ENCODE measurements around the gene CD300LF. TPM values are rescaled to one million over a fixed set of nuclear protein-coding genes. Genes with fewer than 3 reads are reported as not detected.

CD300LF gene
- total RNA-seq, 2 experiments from 2014 or later = not detected

DNA sequence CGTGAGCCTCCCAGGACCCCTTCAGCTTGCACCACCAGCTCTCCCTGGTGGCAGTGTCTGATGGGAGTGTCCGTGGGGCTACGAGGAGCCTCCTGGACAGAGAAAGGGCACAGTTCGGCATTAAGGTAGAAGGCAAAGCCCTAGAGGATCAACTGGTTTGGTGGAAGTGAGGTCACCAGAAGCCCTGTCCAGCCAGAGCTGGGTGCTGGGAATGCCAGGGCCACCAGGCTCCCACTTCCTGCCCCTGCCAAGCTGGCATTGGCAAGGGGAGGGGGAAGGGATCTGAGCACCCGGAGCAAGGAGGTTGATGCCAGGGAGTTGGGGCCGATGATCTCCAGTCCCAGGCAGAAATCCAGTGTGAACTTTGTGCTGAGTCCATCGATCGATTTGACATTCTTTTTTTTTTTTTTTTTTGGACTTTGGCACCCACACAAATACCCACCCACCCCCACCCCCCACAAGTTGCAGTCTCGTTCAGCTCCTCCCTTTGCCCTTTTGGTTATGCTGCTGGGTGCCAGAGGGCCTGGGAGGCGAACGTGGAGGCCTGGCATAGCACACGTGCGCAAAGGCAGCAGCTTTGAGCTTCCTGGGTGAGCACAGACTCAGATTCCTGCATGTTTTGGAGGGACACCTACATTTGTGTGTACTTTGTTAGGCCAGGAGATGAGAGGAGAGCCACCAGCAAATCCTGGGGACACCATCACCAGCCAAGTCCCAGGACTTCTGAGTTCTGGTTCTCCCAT, 37.8 kb upstream of the CD300LF start:
- peak overlapping the region; percentile 95 for H3K27ac Mint-ChIP-seq
- no peak for DNase-seq
- H3K36me3 Mint-ChIP-seq = peaks cover 30% of the 10 kb centered on the region
- H3K27me3 Mint-ChIP-seq = no peaks in the 10 kb centered on the region
- peaks cover 55% of the 10 kb centered on the region for H3K4me1 Mint-ChIP-seq
- no peaks in the 10 kb centered on the region for H3K9me3 Mint-ChIP-seq
- H3K4me3 Mint-ChIP-seq = peak overlapping the region; percentile 100

DNA sequence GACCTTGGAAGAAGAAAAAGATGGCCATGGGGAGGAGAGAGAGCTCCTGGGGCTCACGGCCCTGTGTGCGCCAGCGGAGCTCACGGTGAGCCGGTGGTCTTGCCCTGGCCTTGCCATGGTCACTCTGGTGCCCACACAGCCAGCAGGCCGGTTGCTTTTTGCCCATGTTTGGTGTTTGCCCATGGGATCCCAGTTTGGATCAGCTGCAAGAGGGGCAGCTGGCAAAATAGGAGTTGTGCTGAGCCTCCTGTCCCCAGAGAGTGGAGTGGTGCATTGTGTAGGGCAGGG, 37.3 kb upstream of the CD300LF start:
- peaks cover 28% of the 10 kb centered on the region for H3K36me3 Mint-ChIP-seq
- DNase-seq = no peak
- no peaks in the 10 kb centered on the region for H3K9me3 Mint-ChIP-seq
- H3K4me1 Mint-ChIP-seq = peaks cover 50% of the 10 kb centered on the region
- H3K27me3 Mint-ChIP-seq = no peaks in the 10 kb centered on the region
- H3K4me3 Mint-ChIP-seq = peak overlapping the region; percentile 100
- peak overlapping the region; percentile 95 for H3K27ac Mint-ChIP-seq

DNA sequence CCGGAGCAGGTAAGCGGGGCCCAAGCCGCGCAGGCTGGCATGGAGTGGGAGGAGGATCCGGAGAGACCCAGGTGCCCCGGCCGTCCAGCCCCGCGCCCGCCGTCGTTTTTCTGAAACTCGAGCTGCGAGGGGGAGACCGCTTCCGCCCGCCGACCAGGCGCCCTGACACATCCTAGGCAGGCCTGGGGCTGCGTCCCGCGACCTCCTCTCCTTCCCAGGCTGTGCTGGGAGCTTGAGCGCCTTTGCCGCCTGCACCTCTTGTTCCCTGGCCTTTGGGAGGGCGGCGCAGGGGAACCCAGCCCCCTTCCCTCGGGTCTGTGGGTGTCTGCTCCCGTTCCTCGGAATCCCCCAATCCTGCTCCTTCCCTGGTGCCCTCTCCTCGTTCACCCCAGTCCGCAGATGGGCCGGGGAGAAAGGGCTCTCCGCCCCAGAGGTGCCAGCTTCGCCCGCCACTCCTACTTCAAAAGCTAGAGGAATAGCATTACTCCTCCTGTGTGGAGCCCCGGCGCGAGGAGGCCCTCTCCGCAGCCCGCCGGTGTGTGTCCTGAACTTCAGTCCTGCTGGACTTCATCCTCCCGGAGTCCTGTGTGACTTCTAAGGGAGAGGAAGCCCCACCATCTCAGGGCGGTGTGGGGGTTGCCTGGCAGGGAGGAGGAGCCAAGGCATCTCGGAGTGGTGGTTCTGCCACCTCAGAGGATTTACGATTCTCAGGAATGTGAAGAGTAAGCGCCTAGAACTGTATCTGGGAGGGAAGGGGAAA, 36.7 kb upstream of the CD300LF start:
- DNase-seq = peak; percentile 64

DNA sequence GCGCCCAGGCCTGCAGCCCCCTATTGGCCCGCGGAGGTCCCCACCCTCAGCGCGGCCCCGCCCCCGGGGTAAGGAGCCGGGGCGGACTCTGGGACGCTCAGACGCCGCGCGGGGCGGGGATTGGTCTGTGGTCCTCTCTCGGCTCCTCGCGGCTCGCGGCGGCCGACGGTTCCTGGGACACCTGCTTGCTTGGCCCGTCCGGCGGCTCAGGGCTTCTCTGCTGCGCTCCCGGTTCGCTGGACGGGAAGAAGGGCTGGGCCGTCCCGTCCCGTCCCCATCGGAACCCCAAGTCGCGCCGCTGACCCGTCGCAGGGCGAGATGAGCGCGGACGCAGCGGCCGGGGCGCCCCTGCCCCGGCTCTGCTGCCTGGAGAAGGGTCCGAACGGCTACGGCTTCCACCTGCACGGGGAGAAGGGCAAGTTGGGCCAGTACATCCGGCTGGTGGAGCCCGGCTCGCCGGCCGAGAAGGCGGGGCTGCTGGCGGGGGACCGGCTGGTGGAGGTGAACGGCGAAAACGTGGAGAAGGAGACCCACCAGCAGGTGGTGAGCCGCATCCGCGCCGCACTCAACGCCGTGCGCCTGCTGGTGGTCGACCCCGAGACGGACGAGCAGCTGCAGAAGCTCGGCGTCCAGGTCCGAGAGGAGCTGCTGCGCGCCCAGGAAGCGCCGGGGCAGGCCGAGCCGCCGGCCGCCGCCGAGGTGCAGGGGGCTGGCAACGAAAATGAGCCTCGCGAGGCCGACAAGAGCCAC, 36.0 kb upstream of the CD300LF start, which contains the start of gene NHERF1:
Gene NHERF1 (plus strand): TSS at position 100 of the 750 bp plus-strand sequence. CDS start 219 bp downstream, at position 319.
- Mint-ChIP-seq H3K4me3 (peak within 1 kb of the TSS; percentile 100), H3K4me1 (peaks cover 50% of the 10 kb centered on the region), H3K27ac (peak within 1 kb of the TSS; percentile 95), H3K27me3 (no peaks in the 10 kb centered on the region), H3K36me3 (peaks cover 28% of the 10 kb centered on the region), H3K9me3 (peaks cover 3% of the 10 kb centered on the region)
- DNase-seq = peak; percentile 70

More for the DNA sequence above, 36.7 kb upstream of the CD300LF start:
- Mint-ChIP-seq H3K4me1 (peaks cover 50% of the 10 kb centered on the region), H3K27ac (peak overlapping the region; percentile 95), H3K9me3 (no peaks in the 10 kb centered on the region), H3K36me3 (peaks cover 28% of the 10 kb centered on the region), H3K27me3 (no peaks in the 10 kb centered on the region), H3K4me3 (peak overlapping the region; percentile 100)

DNA sequence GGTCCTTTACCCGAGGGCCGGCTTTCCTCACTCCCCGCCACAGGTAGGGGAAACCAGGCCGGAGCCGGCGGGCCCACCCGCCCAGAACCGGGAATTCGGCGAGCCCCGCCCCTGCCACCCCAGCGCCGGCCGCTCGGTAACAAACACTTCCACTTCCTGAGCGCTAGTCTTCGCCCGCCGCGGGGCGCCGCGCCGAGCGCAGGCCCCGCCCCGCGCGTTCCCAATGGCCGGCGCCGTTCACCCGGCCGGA, 35.5 kb upstream of the CD300LF start:
- peaks cover 50% of the 10 kb centered on the region for H3K4me1 Mint-ChIP-seq
- H3K36me3 Mint-ChIP-seq = peaks cover 28% of the 10 kb centered on the region
- H3K27me3 Mint-ChIP-seq = no peaks in the 10 kb centered on the region
- DNase-seq = peak; percentile 98
- H3K9me3 Mint-ChIP-seq = peaks cover 4% of the 10 kb centered on the region
- peak overlapping the region; percentile 68 for H3K4me3 Mint-ChIP-seq
- H3K27ac Mint-ChIP-seq = peak overlapping the region; percentile 62

DNA sequence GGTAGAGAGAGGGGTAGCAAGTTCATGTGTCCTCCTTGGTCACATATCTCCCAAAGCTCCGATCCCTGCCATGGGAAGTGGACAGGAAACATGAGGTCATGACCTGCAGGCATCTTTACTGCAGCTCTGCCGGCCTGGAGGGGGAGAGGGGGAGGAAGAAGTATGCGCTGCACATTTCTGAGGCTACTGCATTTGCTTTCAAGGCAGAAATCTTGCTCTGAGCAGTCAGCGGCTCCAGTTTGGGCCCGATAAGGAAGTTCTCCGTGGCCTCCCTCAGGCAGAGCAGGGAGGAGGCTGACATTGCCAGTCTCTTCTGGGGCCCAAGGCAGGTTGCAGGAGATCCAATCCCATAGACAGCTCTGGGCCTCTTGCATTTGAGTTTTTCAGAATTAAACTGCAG, 34.2 kb upstream of the CD300LF start:
- no peaks in the 10 kb centered on the region for H3K27me3 Mint-ChIP-seq
- H3K27ac Mint-ChIP-seq = peak overlapping the region; percentile 30
- peaks cover 17% of the 10 kb centered on the region for H3K36me3 Mint-ChIP-seq
- H3K4me1 Mint-ChIP-seq = peaks cover 51% of the 10 kb centered on the region
- no peak for DNase-seq
- peaks cover 4% of the 10 kb centered on the region for H3K9me3 Mint-ChIP-seq
- peak overlapping the region; percentile 68 for H3K4me3 Mint-ChIP-seq

DNA sequence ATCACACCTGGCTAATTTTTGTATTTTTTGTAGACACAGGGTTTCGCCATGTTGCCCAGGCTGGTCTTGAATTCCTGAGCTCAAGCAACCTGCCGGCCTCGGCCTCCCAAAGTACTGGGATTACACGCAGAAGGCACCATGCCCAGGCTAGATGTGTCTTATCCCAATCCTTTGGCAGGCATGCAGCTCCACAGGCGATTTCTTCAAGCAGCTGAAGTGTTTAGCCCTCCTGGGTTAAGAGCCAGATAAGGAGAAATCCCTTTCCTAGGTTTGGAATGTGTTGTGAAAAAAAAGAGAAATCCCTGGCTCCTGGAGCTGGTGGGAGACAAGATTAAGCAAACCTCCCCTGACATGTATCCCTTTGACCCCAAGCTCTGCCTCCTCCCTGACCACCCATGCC, 33.7 kb upstream of the CD300LF start:
- Mint-ChIP-seq H3K36me3 (peaks cover 17% of the 10 kb centered on the region), H3K27ac (peak overlapping the region; percentile 30), H3K4me1 (peaks cover 52% of the 10 kb centered on the region), H3K9me3 (peaks cover 4% of the 10 kb centered on the region), H3K27me3 (no peaks in the 10 kb centered on the region), H3K4me3 (no peak overlapping the region)
- DNase-seq = no peak

DNA sequence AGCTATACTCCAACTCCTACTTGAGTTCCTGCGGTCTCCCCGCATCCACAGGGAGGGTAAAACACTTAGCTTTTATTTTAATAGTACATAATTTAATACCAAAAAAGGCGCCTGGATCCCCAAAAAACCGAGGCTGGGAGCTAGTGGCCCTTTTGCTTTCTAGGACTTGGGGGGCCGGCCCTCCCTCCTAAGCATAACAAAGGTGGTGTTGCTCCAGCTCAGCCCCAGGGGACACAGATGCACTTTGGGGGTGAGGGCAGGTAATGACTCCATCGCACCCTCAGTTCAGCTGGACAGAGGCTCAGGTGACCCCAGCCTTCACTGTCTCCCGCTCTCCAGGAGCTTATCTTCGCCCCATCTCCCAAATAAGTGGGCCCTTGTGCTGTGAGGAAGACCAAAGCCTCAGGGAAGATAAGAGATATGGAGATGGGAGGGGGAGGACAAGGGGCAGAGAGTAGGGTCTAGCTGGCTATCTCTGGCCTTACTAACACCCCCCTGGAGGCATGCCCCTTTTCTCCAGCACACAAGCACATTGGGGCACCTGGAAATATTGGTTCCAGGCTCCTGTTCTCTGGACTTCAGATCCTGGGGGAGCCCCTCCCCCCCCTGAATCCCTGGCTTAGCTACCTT, 32.9 kb upstream of the CD300LF start:
- no peak for DNase-seq
- H3K27me3 Mint-ChIP-seq = no peaks in the 10 kb centered on the region
- no peak overlapping the region for H3K4me3 Mint-ChIP-seq
- H3K27ac Mint-ChIP-seq = no peak overlapping the region
- H3K9me3 Mint-ChIP-seq = peaks cover 4% of the 10 kb centered on the region
- peaks cover 10% of the 10 kb centered on the region for H3K36me3 Mint-ChIP-seq
- peaks cover 52% of the 10 kb centered on the region for H3K4me1 Mint-ChIP-seq

DNA sequence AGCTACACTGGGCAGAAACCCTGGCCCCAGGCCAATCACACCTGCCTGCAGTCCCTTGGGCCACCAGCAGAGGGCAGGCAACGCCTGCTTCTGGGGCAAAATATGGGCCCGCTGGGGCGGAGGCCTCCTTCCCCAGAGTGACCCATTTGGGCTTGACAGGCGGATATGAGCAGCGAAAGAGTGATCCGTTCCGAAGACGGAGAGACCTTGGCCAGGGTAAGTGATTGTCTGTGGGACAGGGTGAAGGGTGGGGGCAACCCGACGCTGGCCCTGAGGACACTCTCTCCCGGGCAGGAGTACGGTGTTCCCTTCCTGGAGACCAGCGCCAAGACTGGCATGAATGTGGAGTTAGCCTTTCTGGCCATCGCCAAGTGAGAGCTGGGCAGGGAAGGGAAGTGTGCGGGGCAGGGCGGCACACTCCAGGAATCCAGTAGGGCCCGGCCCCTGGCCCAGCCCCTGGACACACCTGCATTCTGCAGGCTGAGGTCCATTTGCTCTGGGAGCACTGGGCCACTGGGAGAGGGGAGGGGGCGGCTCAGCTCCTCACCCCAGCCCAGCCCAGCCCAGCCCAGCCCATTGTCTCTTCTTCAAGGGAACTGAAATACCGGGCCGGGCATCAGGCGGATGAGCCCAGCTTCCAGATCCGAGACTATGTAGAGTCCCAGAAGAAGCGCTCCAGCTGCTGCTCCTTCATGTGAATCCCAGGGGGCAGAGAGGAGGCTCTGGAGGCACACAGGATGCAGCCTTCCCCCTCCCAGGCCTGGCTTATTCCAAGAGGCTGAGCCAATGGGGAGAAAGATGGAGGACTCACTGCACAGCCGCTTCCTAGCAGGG, 32.2 kb upstream of the CD300LF start:
- peaks cover 4% of the 10 kb centered on the region for H3K9me3 Mint-ChIP-seq
- H3K4me1 Mint-ChIP-seq = peaks cover 59% of the 10 kb centered on the region
- no peak overlapping the region for H3K27ac Mint-ChIP-seq
- no peak overlapping the region for H3K4me3 Mint-ChIP-seq
- peaks cover 5% of the 10 kb centered on the region for H3K36me3 Mint-ChIP-seq
- H3K27me3 Mint-ChIP-seq = no peaks in the 10 kb centered on the region
- DNase-seq = peak; percentile 84

DNA sequence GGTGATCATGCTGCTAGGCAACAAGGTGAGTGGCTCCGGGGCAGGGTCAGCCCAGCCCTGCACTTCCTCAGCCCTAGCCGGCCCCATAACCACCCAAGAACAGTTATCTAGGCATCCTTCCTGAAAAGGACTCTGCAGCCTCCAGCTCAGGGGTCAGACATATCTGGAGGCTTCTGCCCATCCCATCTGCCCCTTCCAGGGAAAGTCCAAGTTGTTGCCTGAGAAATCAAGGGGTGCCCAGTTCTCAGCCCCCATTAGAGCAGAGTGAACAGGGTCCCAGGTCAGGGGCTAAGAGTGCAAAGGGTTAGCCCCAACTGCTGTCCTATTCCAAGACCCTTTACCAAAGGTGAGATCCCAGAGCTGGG, 31.6 kb upstream of the CD300LF start:
- no peaks in the 10 kb centered on the region for H3K27me3 Mint-ChIP-seq
- no peak for DNase-seq
- H3K27ac Mint-ChIP-seq = no peak overlapping the region
- H3K4me1 Mint-ChIP-seq = peaks cover 63% of the 10 kb centered on the region
- H3K4me3 Mint-ChIP-seq = no peak overlapping the region
- H3K36me3 Mint-ChIP-seq = no peaks in the 10 kb centered on the region
- H3K9me3 Mint-ChIP-seq = peaks cover 4% of the 10 kb centered on the region

DNA sequence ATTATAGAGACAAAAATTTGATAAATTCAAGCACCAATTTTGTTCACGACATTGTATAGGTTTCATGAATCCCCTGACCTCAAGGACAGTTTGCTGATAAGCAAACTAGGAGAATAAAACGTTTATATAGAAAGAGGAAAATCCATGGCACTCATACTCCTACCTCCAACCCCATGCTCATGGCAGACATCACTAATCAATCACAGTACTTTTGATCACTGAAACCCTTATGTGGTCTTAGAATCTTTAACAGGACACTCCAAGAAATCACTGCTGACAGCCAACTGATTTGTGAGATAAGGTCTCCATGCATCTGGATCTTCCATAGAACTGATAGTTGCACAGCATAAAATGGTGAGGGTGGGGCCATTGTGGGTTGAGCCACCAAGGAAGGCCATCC, 31.0 kb upstream of the CD300LF start:
- DNase-seq = no peak
- Mint-ChIP-seq H3K27me3 (no peaks in the 10 kb centered on the region), H3K27ac (peak overlapping the region; percentile 47), H3K4me3 (no peak overlapping the region), H3K9me3 (peaks cover 4% of the 10 kb centered on the region), H3K4me1 (peaks cover 68% of the 10 kb centered on the region), H3K36me3 (no peaks in the 10 kb centered on the region)

DNA sequence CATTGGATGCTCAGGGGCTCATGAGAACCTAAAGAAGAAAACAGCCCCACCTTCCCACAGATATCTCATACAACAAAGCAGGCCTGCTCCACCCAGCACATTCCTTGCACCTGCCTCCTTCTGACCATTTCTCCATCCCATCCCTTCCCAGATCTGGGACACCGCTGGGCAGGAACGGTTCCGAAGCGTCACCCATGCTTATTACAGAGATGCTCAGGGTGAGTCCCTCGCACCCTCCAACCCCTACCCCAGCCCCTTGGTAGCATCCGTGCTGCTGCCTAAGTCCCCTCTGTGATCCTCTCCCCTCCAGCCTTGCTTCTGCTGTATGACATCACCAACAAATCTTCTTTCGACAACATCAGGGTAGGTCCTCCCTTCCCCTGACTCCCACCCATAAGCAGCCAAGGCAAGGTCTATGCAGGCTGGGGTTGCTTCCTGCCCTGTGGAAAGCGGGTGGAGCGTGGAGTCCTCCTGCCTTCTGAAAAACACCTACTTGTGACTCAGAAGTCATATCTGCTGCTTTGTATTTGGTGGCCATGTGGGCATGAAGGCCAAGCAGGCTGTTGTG, 30.3 kb upstream of the CD300LF start:
- peaks cover 4% of the 10 kb centered on the region for H3K9me3 Mint-ChIP-seq
- H3K4me3 Mint-ChIP-seq = no peak overlapping the region
- DNase-seq = no peak
- H3K27ac Mint-ChIP-seq = peak overlapping the region; percentile 90
- H3K27me3 Mint-ChIP-seq = no peaks in the 10 kb centered on the region
- H3K4me1 Mint-ChIP-seq = peaks cover 75% of the 10 kb centered on the region
- no peaks in the 10 kb centered on the region for H3K36me3 Mint-ChIP-seq

DNA sequence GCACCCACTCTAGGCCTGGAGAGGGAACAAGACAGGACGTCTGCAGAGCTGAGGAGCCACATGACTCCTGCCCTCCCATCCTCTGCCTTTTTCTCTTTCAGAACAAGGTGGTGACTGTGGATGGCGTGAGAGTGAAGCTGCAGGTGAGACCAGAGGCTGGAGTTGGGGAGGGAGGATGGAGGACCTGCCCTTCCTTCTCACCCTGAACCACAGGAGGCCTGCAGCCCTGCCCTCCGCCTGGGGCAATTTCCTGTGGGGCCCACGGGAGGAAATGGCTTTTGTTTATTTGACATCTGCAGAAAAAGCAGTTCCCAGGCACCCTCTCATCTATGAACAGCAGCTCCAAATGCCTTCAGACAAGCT, 29.4 kb upstream of the CD300LF start:
- peaks cover 77% of the 10 kb centered on the region for H3K4me1 Mint-ChIP-seq
- no peaks in the 10 kb centered on the region for H3K27me3 Mint-ChIP-seq
- H3K36me3 Mint-ChIP-seq = no peaks in the 10 kb centered on the region
- peak; percentile 59 for DNase-seq
- H3K27ac Mint-ChIP-seq = peak overlapping the region; percentile 90
- H3K9me3 Mint-ChIP-seq = peaks cover 4% of the 10 kb centered on the region
- peak overlapping the region; percentile 44 for H3K4me3 Mint-ChIP-seq

DNA sequence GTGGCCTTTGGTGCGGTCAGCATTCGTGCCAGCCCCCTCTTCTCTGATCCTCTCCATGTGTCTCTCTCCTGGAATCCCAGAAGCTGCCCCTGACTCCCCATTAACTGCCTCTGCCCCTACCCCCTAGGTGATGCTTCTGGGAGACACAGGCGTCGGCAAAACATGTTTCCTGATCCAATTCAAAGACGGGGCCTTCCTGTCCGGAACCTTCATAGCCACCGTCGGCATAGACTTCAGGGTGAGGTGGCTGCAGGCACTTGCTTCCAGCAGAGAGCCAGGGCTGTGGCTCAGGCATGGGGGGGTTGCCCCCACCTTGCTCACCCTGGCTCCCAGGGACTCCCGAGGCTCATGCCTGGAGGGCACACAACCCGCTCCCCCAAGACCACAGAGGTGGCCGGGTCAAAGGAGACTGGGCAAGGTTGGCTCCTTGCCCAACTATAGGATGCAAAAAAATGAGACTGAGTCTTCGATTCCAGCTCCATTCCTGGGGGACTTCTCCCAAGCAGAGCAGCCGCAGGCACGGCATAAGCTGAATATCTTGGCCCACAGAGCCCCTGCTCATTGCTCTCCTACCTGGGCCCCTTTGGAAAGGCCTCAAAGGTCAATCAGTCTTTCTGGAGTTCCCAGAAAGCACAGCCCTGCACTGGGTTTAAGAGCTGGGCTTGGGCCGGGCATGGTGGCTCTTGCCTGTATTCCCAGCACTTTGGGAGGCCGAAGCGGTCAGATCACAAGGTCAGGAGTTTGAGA, 28.1 kb upstream of the CD300LF start:
- no peak overlapping the region for H3K4me3 Mint-ChIP-seq
- no peak overlapping the region for H3K27ac Mint-ChIP-seq

More for the DNA sequence above, 28.1 kb upstream of the CD300LF start:
- Mint-ChIP-seq H3K4me1 (peaks cover 69% of the 10 kb centered on the region), H3K36me3 (no peaks in the 10 kb centered on the region), H3K9me3 (peaks cover 4% of the 10 kb centered on the region), H3K27me3 (no peaks in the 10 kb centered on the region)
- no peak for DNase-seq

Data from activated naive CD8-positive, alpha-beta T cell treated with anti-CD3 and anti-CD28 coated beads for 36 hours (primary cell).